Adrenal gland (tissue), 5 donors: ENCODE measurements around the gene DOK7.

ENCODE experiments used
- CTCF ChIP-seq, 6 experiments: fragments of 450-650 bp in 4 of 6; fragments of 200-600 bp in 2 of 6; sonication (generic) in 1 of 6; IDR thresholded peaks; 1 replicate in 5 of 6; 2 replicates in 1 of 6; pipeline versions ENCODE4 v1.5.1 to v1.8.0; 2016 to 2021; ENCODE audit warnings: antibody characterized with exemption in 6 of 6, mild to moderate bottlenecking in 2 of 6, moderate library complexity in 1 of 6
- POLR2A ChIP-seq, 2 donors: fragments of 450-650 bp; IDR thresholded peaks; one replicate each; pipeline ENCODE4 v1.6.1; 2017; ENCODE audit warnings: antibody characterized with exemption in 2 of 2, mild to moderate bottlenecking in 2 of 2, moderate library complexity in 1 of 2
- donor health status: DM: no; HTN: no; CAD: no.

- TF ChIP-seq CTCF (IDR thresholded peaks at IDR 0.05) (no peak), POLR2A (IDR thresholded peaks at IDR 0.05) (no peak)
Observed at GRCh38 chr4:3449574-3450534, 13.3 kb upstream of the DOK7 start.
